GM21447 (cell line): ENCODE data around the gene CD209.
"Not testable (repeated sequence)": the region's sequence is repeated elsewhere in the genome, so short reads cannot be mapped to it uniquely, and the experiment has no call there.

ENCODE experiments used
- ATAC-seq: cut with Tn5 transposase; IDR thresholded peaks from one replicate; pipeline ENCODE4 v1.9.1; 2021; ENCODE audit not compliant: unreplicated experiment

CD209 gene

DNA sequence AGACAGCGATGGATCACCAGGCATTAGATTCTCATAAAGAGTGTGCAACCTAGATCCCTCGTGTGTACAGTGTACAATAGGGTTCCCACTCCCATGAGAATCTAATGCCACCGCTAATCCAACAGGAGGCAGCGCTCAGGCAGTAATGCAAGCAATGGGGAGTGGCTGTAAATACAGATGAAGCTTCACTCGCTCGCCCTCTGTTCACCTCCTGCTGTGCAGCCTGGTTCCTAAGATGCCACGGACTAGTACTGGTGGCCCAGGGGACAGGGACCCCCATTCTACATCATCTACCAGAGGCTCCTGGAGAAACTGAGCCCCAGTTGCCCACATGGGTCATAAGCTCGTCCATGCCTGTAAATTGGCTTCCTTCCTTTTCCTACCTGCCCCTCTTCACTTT lies 23.7 kb upstream of the CD209 start:
- ATAC-seq: no peak

DNA sequence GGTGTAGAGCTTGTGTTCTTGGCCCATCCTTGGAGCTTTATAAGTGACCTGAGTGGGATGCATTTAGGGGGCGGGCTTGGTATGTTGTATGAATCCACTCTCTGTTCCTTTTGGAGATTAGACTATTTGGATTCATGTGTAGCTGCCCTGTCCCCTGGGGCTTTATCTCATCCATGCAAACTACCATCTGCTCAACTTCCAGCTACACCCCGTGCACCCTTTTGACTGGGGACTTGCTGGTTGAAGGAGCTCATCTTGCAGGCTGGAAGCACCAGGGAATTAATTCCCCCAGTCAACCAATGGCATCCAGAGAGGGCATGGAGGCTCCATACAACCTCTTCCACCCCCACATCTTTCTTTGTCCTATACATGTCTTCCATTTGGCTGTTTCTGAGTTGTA lies 21.8 kb upstream of the CD209 start:
- ATAC-seq: no peak

DNA sequence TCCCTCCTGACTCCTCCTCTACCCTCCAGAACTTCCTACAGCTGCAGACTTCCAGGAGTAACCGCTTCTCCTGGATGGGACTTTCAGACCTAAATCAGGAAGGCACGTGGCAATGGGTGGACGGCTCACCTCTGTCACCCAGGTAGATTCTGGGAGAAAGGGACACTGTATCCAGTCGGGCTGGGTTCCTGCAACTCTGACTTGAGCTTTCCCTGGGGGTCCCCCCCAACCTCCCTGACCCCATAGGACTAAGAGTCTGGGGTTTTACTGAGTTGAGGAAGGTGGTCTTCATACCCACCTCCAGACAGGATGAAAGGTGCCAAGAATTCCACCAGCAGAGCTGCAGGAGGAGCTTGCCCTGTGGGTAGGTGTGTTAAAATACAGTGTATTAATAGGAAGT lies 20.2 kb upstream of the CD209 start:
- no peak for ATAC-seq

DNA sequence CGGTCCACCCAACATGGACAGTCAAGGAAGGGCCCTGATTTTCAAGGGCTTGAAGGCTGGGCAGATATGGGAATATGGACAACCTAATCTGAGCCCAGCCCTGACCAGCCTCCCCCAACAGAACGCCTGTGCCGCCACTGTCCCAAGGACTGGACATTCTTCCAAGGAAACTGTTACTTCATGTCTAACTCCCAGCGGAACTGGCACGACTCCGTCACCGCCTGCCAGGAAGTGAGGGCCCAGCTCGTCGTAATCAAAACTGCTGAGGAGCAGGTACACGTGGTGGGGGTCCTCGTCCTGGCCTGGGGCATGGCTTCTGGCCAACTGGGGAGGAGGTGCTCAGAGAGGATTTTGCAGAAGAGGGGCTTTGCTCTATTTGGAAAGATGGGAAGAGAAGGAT lies 19.2 kb upstream of the CD209 start:
- no peak for ATAC-seq

DNA sequence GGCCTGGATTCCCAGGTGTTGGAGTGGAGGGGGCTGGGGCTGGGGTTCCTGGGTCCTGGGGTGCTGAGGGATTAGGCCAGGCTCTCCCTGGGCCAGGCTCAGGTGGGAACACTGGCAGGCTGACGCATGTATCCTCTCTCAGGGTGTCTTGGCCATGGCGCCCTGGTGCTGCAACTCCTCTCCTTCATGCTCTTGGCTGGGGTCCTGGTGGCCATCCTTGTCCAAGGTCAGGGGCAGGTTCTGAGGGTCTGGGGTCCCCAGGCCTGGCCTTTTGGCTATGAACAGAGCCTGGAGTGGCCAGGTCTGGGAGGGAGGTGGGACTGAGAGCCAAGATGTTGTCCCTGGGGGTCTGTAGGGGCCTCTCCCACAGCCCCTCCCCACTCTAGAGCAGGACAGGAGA lies 17.7 kb upstream of the CD209 start:
- ATAC-seq: not testable (repeated sequence)

DNA sequence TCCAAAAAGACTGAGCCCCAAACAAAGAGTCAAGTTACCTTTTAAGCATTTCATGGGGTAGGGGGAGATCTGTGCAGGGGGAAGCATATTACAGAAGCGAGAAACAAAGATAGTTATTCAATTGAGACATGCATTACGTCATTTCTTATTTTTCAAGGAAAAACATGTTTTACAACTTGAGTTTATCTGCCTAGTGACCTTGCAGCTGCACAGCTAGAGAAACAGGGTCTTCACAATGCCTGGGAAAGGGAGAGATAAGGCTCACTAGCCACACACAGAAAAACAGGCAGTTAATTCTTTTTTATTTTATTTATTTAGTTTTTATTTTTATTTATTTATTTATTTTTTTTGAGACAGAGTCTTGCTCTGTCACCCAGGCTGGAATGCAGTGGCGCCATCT lies 16.8 kb upstream of the CD209 start:
- not testable (repeated sequence) for ATAC-seq

DNA sequence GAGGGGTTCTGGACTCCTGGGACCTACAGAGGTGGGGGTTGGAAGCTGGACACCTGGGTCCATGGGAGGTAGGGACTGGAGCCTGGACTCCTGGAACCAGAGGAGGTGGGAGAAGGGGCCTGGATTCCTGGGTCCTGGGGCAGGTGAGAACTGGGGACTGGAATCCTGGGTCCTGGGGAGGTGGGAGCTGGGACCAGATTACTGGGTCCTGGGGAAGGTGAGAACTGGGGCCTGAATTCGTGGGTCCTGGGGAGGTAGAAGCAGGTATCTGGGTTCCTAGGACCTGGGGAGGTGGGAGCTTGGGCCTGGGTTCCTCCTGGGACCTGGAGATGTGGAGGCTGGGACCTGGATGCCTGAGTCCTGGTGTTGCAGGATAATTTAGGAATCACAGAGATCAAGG lies 16.4 kb upstream of the CD209 start:
- ATAC-seq: no peak

DNA sequence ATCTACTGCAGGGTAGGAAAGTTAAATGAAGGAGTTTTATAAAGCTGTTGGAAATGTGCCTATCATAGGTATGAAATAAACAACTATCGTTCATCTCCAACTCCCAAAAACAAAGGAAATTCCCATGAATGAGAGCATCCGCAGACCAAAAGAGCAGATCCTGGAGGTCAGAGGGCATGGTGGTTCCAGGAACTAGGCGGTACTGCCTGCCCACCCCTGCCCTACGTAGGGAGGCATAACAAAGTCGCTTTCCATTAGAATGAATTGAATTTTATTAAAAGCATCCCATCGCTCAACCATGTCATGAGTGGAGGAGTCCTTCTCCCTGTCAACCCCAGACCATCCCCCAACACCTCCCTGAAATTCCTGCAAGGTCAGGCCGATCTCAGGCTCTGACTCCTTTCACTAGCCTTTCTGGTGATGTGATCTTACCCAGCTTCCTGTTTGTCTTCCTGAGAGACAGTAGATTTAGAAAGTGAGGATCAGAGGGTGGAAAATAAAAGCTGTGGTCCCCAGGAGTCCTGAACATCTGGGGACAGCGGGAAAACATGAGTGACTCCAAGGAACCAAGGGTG lies 15.5 kb upstream of the CD209 start, which contains the start of gene CLEC4M:
Gene CLEC4M, plus strand, starts transcription at position 525 of the 575 bp plus-strand sequence. Its CDS starts 24 bp downstream, at position 549.
- ATAC-seq: no peak

DNA sequence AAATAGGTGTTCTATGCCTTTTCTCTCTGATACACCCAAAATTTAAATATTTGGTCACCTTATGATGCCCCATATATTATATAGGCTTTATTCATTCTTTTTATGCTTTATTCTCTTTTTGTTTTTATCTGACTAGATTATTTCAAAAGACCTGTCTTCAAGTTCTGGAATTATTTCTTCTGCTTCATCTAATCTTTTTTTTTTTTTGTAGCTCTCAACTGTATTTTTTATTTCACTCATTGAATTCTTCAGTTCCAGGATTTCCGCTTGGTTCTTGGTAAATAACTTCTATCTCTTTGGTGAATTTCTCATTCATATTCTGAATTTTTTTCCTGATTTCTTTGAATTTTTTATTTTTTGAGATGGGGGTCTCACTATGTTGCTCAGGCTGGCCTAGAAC lies 11.8 kb upstream of the CD209 start:
- no peak for ATAC-seq

DNA sequence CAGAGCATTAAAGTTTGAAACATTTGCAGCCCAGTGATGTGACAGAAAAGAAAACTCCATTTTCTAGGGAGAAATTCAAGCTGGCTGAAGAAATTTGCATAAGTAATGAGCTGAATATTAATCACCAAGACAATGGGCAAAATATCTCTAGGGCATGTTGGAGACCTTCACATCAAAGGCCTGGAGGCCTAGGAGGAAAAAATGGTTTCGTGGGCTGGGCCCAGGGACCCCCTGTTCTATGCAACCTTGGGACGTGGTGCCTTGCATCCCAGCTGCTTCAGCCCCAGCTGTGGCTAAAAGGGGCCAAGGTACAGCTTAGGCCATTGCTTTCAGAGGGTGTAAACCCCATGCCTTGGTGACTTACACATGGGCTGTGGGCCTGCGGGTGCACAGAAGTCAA lies 10.0 kb upstream of the CD209 start:
- ATAC-seq: no peak

DNA sequence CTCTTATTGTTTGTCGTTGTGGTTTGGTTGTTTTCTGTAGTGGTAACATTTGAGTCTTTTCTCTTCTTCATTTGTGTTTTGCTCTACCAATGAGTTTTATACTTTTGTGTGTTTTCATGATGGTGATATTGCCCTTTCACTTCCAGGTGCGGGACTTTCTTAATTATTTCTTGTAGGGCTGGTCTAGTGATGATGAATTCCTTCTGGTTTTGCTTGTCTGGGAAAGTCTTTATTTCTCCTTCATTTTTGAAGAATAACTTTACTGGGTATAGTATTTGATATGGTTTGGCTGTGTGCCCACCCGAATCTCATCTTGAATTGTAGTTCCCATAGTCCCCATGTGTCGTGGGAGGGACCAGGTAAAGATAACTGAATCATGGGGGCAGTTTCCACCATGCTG lies 8.9 kb upstream of the CD209 start:
- ATAC-seq: no peak

DNA sequence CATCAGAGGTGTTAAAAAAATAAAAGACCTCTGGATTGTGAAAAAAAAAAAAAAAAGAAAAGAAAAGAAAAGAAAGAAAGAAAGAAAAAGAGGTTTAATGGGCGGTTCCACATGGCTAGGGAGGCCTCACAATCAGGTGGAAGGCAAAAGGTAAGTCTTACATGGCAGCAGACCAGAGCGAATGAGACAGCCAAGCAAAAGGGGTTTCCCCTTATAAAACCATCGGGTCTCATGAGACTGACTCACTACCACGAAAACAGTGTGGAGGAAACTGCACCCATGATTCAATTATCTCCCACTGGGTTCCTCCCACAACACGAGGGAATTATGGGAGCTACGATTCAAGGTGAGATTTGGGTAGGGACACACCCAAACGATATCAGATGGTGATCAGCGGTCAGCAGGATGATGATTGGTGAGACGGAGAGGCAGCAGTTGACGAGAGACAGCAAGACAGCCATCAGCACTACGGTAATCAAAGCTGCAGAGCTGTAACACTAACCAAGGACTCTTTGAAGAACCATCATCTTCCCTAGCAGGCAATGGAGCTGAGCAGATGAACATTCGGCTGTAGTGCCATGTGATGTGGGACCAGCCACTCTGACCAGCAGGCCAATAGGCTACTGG lies 3.9 kb upstream of the CD209 start:
- no peak for ATAC-seq

DNA sequence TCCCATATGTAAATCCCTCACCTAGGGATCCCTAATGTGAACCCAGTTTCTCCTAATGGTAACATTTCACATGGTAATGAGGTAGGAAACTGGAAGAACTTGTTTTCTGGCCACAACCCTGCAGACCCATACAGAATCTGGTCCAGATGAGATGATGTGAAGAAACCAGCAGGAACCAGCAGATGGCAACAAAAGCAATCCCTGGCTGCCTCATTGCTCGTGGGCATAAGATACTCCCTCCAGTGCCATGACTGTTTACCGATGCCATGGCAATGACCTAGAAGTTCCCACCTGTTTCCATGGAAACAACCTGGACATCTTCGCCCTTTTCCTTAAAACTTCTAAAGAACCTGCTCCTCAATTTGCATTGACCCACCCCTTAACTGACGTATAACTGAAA lies 1.4 kb upstream of the CD209 start:
- no peak for ATAC-seq

DNA sequence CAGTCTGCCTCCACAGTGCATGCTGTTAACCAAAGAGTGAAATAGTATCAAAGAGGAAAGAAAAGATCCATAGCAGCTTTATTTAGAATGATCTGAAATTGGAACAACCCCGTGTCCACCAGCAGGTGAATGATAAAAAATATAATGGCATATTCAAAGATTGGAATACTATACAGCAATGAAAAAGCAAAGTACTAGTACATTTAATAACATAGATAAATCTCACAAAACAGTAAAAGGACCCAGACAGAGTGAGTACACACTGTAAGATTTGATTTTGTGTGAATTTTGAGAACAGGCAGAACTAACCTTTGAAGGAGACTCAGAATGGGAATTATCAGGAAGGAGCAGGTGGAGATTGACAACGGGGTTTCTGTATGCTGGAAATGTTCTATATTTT lies 837 bp upstream of the CD209 start:
- ATAC-seq: no peak

DNA sequence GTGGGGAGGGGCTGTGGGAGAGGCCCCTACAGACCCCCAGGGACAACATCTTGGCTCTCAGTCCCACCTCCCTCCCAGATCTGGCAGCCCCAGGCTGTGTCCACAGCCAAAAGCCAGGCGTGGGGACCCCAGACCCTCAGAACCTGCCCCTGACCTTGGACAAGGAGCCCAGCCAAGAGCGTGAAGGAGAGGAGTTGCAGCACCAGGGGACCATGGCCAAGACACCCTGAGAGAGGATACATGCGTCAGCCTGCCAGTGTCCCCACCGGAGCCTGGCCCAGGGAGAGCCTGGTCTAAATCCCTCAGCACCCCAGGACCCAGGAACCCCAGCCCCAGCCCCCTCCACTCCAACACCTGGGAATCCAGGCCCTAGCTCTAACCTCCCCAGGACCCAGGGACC lies 1.0 kb downstream of the CD209 start:
- ATAC-seq: not testable (repeated sequence)

DNA sequence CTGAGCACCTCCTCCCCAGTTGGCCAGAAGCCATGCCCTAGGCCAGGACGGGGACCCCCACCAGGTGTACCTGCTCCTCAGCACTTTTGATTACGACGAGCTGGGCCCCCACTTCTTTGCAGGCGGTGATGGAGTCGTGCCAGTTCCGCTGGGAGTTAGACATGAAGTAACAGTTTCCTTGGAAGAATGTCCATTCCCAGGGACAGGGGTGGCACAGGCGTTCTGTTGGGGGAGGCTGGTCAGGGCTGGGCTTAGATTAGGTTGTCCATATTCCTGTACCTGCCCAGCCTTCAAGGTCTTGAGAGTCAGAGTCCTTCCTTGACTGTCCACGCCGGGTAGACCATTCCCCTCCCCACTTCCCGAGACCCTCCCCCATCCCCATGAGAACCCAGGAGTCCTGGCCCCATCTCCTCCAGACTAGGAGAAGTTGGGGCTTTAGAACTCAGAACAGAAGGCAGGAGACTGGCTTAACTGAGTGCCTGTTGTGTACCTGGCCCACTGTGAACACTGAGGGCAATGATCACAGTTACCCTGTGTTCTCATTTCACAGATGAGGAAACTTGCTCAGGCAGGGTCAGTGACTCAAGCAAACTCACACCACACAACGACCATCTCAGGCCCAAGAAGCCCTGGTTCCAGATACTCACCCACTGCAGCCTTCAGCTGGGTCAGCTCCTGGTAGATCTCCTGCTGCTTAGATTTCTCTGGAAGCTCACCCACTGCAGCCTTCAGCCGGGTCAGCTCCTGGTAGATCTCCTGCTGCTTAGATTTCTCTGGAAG lies 2.3 kb downstream of the CD209 start:
- no peak for ATAC-seq

DNA sequence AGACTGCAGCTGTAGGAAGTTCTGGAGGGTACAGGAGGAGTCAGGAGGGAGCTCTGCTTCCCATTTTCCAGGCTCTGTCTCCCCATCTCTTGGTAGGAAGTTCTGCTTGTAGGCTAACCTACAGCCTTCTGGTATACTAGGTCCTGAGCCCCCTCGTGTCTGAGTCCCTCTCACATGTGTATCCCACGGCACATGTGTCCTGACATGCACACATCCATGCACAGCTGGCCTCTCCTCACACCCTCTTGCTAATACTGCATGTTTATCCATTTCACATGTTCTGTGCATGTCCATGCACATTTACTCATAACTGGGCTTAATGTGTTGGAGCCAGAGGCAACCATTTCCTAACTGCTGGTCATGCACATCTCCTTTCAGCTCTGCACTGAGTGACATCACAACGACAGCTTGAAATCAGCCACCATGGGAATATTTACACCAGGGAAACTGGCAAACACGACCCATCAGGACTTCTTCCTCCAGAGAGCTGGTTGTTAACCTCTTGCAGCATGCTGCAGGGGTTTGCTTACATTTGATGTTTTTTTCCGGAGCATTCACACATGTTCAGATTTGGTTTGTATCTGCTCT lies 3.0 kb downstream of the CD209 start:
- ATAC-seq: no peak

DNA sequence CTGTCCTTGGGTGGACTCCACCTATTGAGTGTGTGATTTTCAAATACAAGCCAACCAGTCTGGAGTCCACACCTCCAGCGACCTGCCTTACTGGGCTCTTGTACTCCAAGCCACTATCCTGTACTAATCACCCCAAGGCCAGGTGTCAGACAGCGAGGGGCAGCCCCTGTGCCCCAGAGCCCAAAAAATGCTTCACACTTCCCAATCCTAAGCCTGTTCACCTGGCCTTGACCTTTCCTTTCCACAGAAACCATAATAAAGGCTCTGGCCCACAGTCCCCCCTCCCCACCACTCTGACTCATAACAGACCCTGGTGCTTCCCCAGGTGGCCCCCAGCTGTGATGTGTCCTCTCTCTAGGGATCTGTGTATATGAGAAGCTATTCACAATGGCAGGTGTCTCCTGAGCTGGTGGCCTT lies 3.9 kb downstream of the CD209 start:
- peak; percentile 72 for ATAC-seq

DNA sequence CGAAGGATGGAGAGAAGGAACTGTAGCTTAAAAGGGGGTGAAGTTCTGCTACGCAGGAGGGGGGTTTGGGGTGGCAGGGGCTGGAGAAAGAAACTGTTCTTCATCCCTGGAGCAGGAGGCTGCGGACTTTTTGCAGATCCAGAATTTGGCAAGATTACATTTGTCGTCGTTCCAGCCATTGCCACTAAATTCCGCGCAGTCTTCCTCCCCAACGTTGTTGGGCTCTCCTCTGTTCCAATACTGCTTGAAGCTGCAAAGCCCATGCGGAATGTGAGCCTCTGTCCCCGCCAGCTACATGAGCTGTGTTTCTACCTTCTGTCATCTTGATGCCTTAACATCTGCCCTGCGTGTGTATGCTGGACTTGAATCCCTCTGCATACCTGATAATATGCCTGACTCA lies 4.3 kb downstream of the CD209 start:
- ATAC-seq: no peak

DNA sequence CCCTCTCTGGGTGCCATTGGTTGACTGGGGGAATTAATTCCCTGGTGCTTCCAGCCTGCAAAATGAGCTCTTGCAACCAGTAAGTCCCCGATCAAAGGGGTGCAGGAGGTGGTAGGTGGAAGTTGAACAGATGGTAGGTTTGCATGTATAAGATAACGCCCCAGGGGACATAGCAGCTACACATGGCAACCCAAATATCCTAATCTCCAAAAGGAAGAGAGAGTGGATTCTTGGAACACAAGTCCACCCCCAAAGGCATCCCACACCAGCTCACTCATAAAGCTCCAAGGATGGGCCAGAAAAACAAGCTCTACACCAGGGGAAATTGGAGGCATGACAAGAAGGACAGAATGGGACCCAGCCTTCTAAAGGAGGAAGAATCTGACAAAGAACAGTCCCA lies 4.8 kb downstream of the CD209 start:
- no peak for ATAC-seq

DNA sequence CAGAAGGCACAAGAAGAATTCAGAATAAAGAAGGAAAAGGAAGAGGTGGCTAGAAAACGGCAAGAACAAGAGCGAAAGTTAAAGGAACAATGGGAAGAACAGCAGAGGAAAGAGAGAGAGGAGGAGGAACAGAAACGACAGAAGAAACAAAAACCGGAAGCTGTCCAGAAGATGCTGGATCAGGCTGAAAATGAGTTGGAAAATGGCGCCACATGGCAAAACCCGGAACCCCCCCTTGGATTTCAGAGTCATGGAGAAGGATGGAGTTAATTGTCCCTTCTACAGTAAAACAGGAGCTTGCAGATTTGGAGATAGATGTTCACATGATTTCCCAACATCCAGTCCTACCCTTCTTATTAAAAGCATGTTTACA lies 6.7 kb downstream of the CD209 start:
- no peak for ATAC-seq
